GM10248 (cell line): ENCODE results near the gene ISCA1.

Experiments used
- CTCF ChIA-PET: fragments of 300-600 bp; sonication (Branson Sonifier 250); formaldehyde crosslinking; extraction: SDS; loops from one replicate; lab custom pipeline; 2021; ENCODE audit warnings: antibody characterized with exemption; lab: Yijun Ruan, JAX
- POLR2A ChIA-PET: fragments of 350-650 bp; sonication (Branson Sonifier 250); formaldehyde crosslinking; extraction: SDS; loops from one replicate; lab custom pipeline; 2020; ENCODE audit warnings: antibody characterized with exemption; lab: Yijun Ruan, JAX
- DNase-seq: peaks from one replicate; pipeline ENCODE4 v3.0.0; 2012; ENCODE audit errors: extremely low spot score
- CTCF ChIP-seq: IDR thresholded peaks from 2 replicates; pipeline ENCODE4 v1.5.1; 2012; ENCODE audit warnings: mild to moderate bottlenecking, low read depth; ENCODE audit errors: extremely low read depth, missing control alignments, control extremely low read depth

Gene ISCA1

GRCh38 chr9:86250123-86250522 lies 32.2 kb downstream of the ISCA1 start:
- POLR2A ChIA-PET, result no interaction called here
- no peak for DNase-seq
- TF ChIP-seq CTCF, result no peak
- CTCF ChIA-PET, result interaction anchor here (1.2 to 3.7 kb wide), 2 partner anchors 10 to 48 kb away, joined by 5 to 22 read pairs; no protein-coding TSS in a partner anchor

- no peak for DNase-seq
- no peak for TF ChIP-seq CTCF
- ChIA-PET CTCF (interaction anchor here (1.1 to 3.7 kb wide), 2 partner anchors 9 to 47 kb away, joined by 3 to 22 read pairs; no protein-coding TSS in a partner anchor), POLR2A (no interaction called here)
Observed at GRCh38 chr9:86248746-86249145, 33.6 kb downstream of the ISCA1 start.

- TF ChIP-seq CTCF, result peak; percentile 50
- peak; percentile 45 for DNase-seq
- ChIA-PET POLR2A (no interaction called here), CTCF (interaction anchor here (0.9 to 3.7 kb wide), 5 partner anchors 15 to 636 kb away, joined by 3 to 22 read pairs (median 3); no protein-coding TSS in a partner anchor)
Observed at GRCh38 chr9:86246752-86247161, 35.6 kb downstream of the ISCA1 start.

GRCh38 chr9:86242071-86242470 lies 40.3 kb downstream of the ISCA1 start:
- CTCF ChIA-PET, result interaction anchor here (0.7 to 3.6 kb wide), 4 partner anchors 13 to 39 kb away, joined by 3 to 22 read pairs (median 3); no protein-coding TSS in a partner anchor
- no peak for TF ChIP-seq CTCF
- POLR2A ChIA-PET, result no interaction called here
- no peak for DNase-seq

GRCh38 chr9:86241216-86241615 lies 41.1 kb downstream of the ISCA1 start:
- TF ChIP-seq CTCF, result no peak
- CTCF ChIA-PET, result interaction anchor here (0.8 to 3.6 kb wide), 3 partner anchors 16 to 39 kb away, joined by 3 to 22 read pairs (median 4); no protein-coding TSS in a partner anchor

GRCh38 chr9:86238861-86239770 lies 43.2 kb downstream of the ISCA1 start:
- no peak for DNase-seq

More at GRCh38 chr9:86241216-86241615, 41.1 kb downstream of the ISCA1 start:
- no peak for DNase-seq
- POLR2A ChIA-PET, result no interaction called here

More at GRCh38 chr9:86238861-86239770, 43.2 kb downstream of the ISCA1 start:
- TF ChIP-seq CTCF, result no peak
- ChIA-PET POLR2A (no interaction called here), CTCF (interaction anchor here (1.0 to 3.6 kb wide), 6 partner anchors 10 to 39 kb away, joined by 3 to 22 read pairs (median 4); no protein-coding TSS in a partner anchor)
